Mesendoderm (in vitro differentiated cells): ENCODE results near the gene ADPRHL1.
"Not testable (repeated sequence)": the region's sequence is repeated elsewhere in the genome, so short reads cannot be mapped to it uniquely, and the experiment has no call there.

Experiments
- DNase-seq: peaks from one replicate; pipeline ENCODE4 v3.0.0; 2013
- H2AK5ac ChIP-seq: 2 replicates; pipeline ENCODE4 v1.6.1; 2013; ENCODE audit warnings: low read length, inconsistent platforms
- H2BK120ac ChIP-seq: 2 replicates; pipeline ENCODE4 v1.6.1; 2013; ENCODE audit warnings: low read depth, mild to moderate bottlenecking, low read length, moderate library complexity, mixed read lengths
- H2BK15ac ChIP-seq: replicated peaks from 2 replicates; pipeline ENCODE4 v1.6.1; 2013; ENCODE audit warnings: low read depth, mild to moderate bottlenecking, moderate library complexity
- H2BK5ac ChIP-seq: 2 replicates; pipeline ENCODE4 v1.6.1; 2013; ENCODE audit warnings: low read length, inconsistent platforms
- H3K18ac ChIP-seq: 2 replicates; pipeline ENCODE4 v1.6.1; 2013; ENCODE audit warnings: mild to moderate bottlenecking, low read length, mixed read lengths
- H3K23ac ChIP-seq: one replicate; pipeline ENCODE4 v1.6.1; 2013; ENCODE audit warnings: low read length
- H3K27ac ChIP-seq: 2 replicates; pipeline ENCODE4 v1.5.1; 2013; ENCODE audit warnings: low read depth, mild to moderate bottlenecking, inconsistent platforms, low read length, moderate library complexity
- H3K27me3 ChIP-seq: 2 replicates; pipeline ENCODE4 v1.6.1; 2013; ENCODE audit warnings: low read length, control low read depth, mild to moderate bottlenecking, inconsistent platforms; ENCODE audit not compliant: insufficient read depth, poor library complexity
- H3K36me3 ChIP-seq: 2 replicates; pipeline ENCODE4 v1.6.1; 2013; ENCODE audit warnings: low read length, inconsistent platforms; ENCODE audit not compliant: control insufficient read depth, insufficient read depth
- H3K4ac ChIP-seq: one replicate; pipeline ENCODE4 v1.6.1; 2013; ENCODE audit warnings: low read depth, mild to moderate bottlenecking, low read length, moderate library complexity
- H3K4me1 ChIP-seq: 2 replicates; pipeline ENCODE4 v1.6.1; 2013; ENCODE audit warnings: low read depth, low read length, inconsistent platforms; ENCODE audit not compliant: control insufficient read depth
- H3K4me2 ChIP-seq: 2 replicates; pipeline ENCODE4 v1.6.1; 2013; ENCODE audit warnings: low read length
- H3K4me3 ChIP-seq: 2 replicates; pipeline ENCODE4 v1.5.1; 2013; ENCODE audit warnings: mild to moderate bottlenecking, low read length
- H3K56ac ChIP-seq: one replicate; pipeline ENCODE4 v1.6.1; 2013; ENCODE audit warnings: low read length
- H3K79me1 ChIP-seq: 2 replicates; pipeline ENCODE4 v1.6.1; 2013; ENCODE audit warnings: low read length, inconsistent platforms
- H3K79me2 ChIP-seq: 2 replicates; pipeline ENCODE4 v1.6.1; 2013; ENCODE audit warnings: mild to moderate bottlenecking, low read length; ENCODE audit not compliant: control insufficient read depth, insufficient read depth
- H3K9ac ChIP-seq: 2 replicates; pipeline ENCODE4 v1.6.1; 2013; ENCODE audit warnings: low read length, inconsistent platforms
- H4K5ac ChIP-seq: one replicate; pipeline ENCODE4 v1.6.1; 2013; ENCODE audit warnings: low read length
- H4K8ac ChIP-seq: one replicate; pipeline ENCODE4 v1.6.1; 2013; ENCODE audit warnings: low read depth, mild to moderate bottlenecking, control low read depth, low read length, moderate library complexity
- WGBS: extraction: QIAGEN DNeasy Blood & Tissue Kit; methylation state at CpG from one replicate; pipeline ENCODE4 v1.1.7; 2013; ENCODE audit warnings: low lambda C conversion rate, missing lambda C conversion rate; ENCODE audit not compliant: insufficient coverage; ENCODE audit errors: extremely low coverage; 5-methylcytosine and 5-hydroxymethylcytosine counted together

ADPRHL1 gene

DNA sequence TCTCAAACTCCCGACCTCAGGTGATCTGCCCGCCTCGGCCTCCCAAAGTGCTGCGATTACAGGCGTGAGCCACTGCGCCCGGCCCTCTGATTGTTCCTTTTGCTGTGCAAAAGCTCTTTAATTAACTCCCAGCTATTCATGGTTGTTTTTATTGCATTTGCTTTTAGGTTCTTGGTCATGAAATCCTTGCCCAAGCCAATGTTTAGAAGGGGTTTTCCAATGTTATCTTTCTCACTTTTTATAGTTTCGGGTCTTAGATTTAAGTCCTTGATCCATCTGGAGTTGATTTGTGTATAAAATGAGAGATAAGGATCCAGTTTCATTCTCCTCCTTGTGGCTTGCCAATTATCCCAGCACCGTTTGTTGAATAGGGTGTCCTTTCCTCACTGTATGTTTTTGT is 70.2 kb downstream of the ADPRHL1 start:
- Histone ChIP-seq H3K4me1 (no peaks in the 10 kb centered on the region), H3K36me3 (no peaks in the 10 kb centered on the region), H3K4me3 (no peak overlapping the region), H3K9ac (no peak overlapping the region), H4K8ac (no peak overlapping the region), H3K4me2 (no peak overlapping the region), H3K27me3 (no peaks in the 10 kb centered on the region), H3K4ac (no peak overlapping the region), H3K18ac (no peak overlapping the region), H3K79me2 (no peaks in the 10 kb centered on the region), H2BK120ac (no peak overlapping the region), H2BK15ac (no peak overlapping the region), H2BK5ac (no peak overlapping the region), H3K23ac (no peak overlapping the region), H4K5ac (no peak overlapping the region), H3K56ac (no peak overlapping the region), H2AK5ac (no peak overlapping the region), H3K27ac (no peak overlapping the region), H3K79me1 (no peaks in the 10 kb centered on the region)
- no peak for DNase-seq
- no CpG with 5 or more reads among the region's 9 CpGs for WGBS

DNA sequence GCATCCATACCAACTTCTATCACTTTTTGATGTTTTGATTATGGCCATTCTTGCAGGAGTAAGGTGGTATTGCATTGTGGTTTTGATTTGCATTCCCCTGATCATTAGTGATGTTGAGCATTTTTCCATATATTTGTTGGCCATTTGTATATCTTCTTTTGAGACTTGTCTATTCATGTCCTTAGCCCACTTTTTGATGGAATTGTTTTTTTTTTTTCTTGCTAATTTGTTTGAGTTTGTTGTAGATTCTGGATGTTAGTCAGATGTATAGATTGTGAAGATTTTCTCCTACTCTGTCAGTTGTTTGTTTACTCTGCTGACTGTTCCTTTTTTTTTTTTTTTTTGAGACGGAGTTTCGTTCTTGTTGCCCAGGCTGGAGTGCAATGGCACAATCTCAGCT is 70.7 kb downstream of the ADPRHL1 start:
- H3K18ac ChIP-seq, H3K56ac ChIP-seq, H4K5ac ChIP-seq, DNase-seq, H2AK5ac ChIP-seq, H2BK5ac ChIP-seq, H2BK120ac ChIP-seq, H3K27me3 ChIP-seq, H3K36me3 ChIP-seq, H3K27ac ChIP-seq, H3K23ac ChIP-seq, H3K4me3 ChIP-seq, H3K4me2 ChIP-seq, H3K79me2 ChIP-seq, H3K79me1 ChIP-seq, H3K4ac ChIP-seq, H2BK15ac ChIP-seq, H3K4me1 ChIP-seq, H4K8ac ChIP-seq, H3K9ac ChIP-seq: not testable (repeated sequence)
- WGBS, result no CpG with 5 or more reads among the region's 2 CpGs

GRCh38 chr13:113378825-113379224 is 74.5 kb downstream of the ADPRHL1 start:
- H3K18ac ChIP-seq, result no peak overlapping the region
- H4K8ac ChIP-seq, result no peak overlapping the region
- no peak overlapping the region for H2AK5ac ChIP-seq
- WGBS, result no CpG with 5 or more reads among the region's 10 CpGs
- no peak overlapping the region for H3K4me3 ChIP-seq
- no peaks in the 10 kb centered on the region for H3K79me1 ChIP-seq
- no peak overlapping the region for H3K4ac ChIP-seq
- no peak overlapping the region for H3K9ac ChIP-seq
- no peak for DNase-seq
- H2BK15ac ChIP-seq, result no peak overlapping the region
- no peaks in the 10 kb centered on the region for H3K27me3 ChIP-seq
- no peak overlapping the region for H3K4me2 ChIP-seq
- no peak overlapping the region for H3K23ac ChIP-seq
- H3K56ac ChIP-seq, result no peak overlapping the region
- no peaks in the 10 kb centered on the region for H3K79me2 ChIP-seq
- no peaks in the 10 kb centered on the region for H3K36me3 ChIP-seq
- no peak overlapping the region for H3K27ac ChIP-seq
- no peaks in the 10 kb centered on the region for H3K4me1 ChIP-seq
- H2BK120ac ChIP-seq, result no peak overlapping the region
- H4K5ac ChIP-seq, result no peak overlapping the region
- H2BK5ac ChIP-seq, result no peak overlapping the region

GRCh38 chr13:113374511-113375175 is 78.6 kb downstream of the ADPRHL1 start:
- H3K4ac ChIP-seq, result no peak overlapping the region
- H2BK15ac ChIP-seq, result no peak overlapping the region
- no peaks in the 10 kb centered on the region for H3K27me3 ChIP-seq
- H3K23ac ChIP-seq, result no peak overlapping the region
- H3K56ac ChIP-seq, result no peak overlapping the region
- H3K18ac ChIP-seq, result no peak overlapping the region
- no peak overlapping the region for H2AK5ac ChIP-seq
- H3K4me2 ChIP-seq, result no peak overlapping the region
- no peaks in the 10 kb centered on the region for H3K36me3 ChIP-seq
- no peak overlapping the region for H3K9ac ChIP-seq
- H4K5ac ChIP-seq, result no peak overlapping the region
- H2BK5ac ChIP-seq, result no peak overlapping the region
- no peak overlapping the region for H2BK120ac ChIP-seq
- no peaks in the 10 kb centered on the region for H3K79me2 ChIP-seq
- H3K4me3 ChIP-seq, result no peak overlapping the region
- WGBS, result no CpG with 5 or more reads among the region's 8 CpGs
- H3K4me1 ChIP-seq, result no peaks in the 10 kb centered on the region
- no peak overlapping the region for H4K8ac ChIP-seq
- H3K79me1 ChIP-seq, result no peaks in the 10 kb centered on the region
- H3K27ac ChIP-seq, result no peak overlapping the region
- DNase-seq, result no peak

GRCh38 chr13:113373811-113374485 is 79.3 kb downstream of the ADPRHL1 start:
- no CpG with 5 or more reads among the region's 20 CpGs for WGBS
- no peak overlapping the region for H2AK5ac ChIP-seq
- H4K8ac ChIP-seq, result no peak overlapping the region
- H3K79me2 ChIP-seq, result no peaks in the 10 kb centered on the region
- no peak for DNase-seq
- H3K56ac ChIP-seq, result no peak overlapping the region
- H3K79me1 ChIP-seq, result no peaks in the 10 kb centered on the region
- no peak overlapping the region for H2BK120ac ChIP-seq
- H3K18ac ChIP-seq, result no peak overlapping the region
- H3K27ac ChIP-seq, result no peak overlapping the region
- H2BK5ac ChIP-seq, result no peak overlapping the region
- H3K9ac ChIP-seq, result no peak overlapping the region
- no peak overlapping the region for H2BK15ac ChIP-seq
- H3K4ac ChIP-seq, result no peak overlapping the region
- no peaks in the 10 kb centered on the region for H3K27me3 ChIP-seq
- no peak overlapping the region for H3K4me3 ChIP-seq
- H3K4me2 ChIP-seq, result no peak overlapping the region
- H4K5ac ChIP-seq, result no peak overlapping the region
- H3K23ac ChIP-seq, result no peak overlapping the region
- H3K4me1 ChIP-seq, result no peaks in the 10 kb centered on the region
- no peaks in the 10 kb centered on the region for H3K36me3 ChIP-seq

GRCh38 chr13:113371701-113372100 is 81.6 kb downstream of the ADPRHL1 start:
- H2BK5ac ChIP-seq, H2AK5ac ChIP-seq, H3K18ac ChIP-seq, H2BK120ac ChIP-seq, H3K56ac ChIP-seq, H3K27ac ChIP-seq, H3K4me1 ChIP-seq, H3K27me3 ChIP-seq, H3K79me1 ChIP-seq, H3K23ac ChIP-seq, H2BK15ac ChIP-seq, H3K79me2 ChIP-seq, DNase-seq, H3K9ac ChIP-seq, H3K36me3 ChIP-seq, H3K4ac ChIP-seq, H4K5ac ChIP-seq, H3K4me2 ChIP-seq, H4K8ac ChIP-seq, H3K4me3 ChIP-seq: not testable (repeated sequence)
- WGBS, result no CpG with 5 or more reads among the region's 3 CpGs
